IMR-90 (cell line): Measurements from ENCODE around the gene CEP85. TPM values are rescaled to one million over a fixed set of nuclear protein-coding genes. Genes with fewer than 3 reads are reported as not detected.

Source experiments
- ATAC-seq: fragments of 200-7000 bp; cut with Tn5 transposase; 2 replicates; pipeline ENCODE4 v1.9.1; 2020; ENCODE audit warnings: low read depth, mild to moderate bottlenecking, moderate library complexity
- BruUV-seq: library from RNA; stranded (reverse); fragments of 400-500 nt; replicated peaks from 2 replicates; lab custom pipeline; 2021; lab: Mats Ljungman, UMichigan
- CTCF ChIA-PET: fragments of 300-600 bp; formaldehyde crosslinking; extraction: SDS; loops from one replicate; lab custom pipeline; 2021; ENCODE audit warnings: antibody characterized with exemption; lab: Yijun Ruan, JAX
- POLR2A ChIA-PET: fragments of 300-600 bp; sonication (Branson Sonifier 250); formaldehyde crosslinking; loops from one replicate; lab custom pipeline; 2022; ENCODE audit warnings: antibody characterized with exemption; ENCODE audit not compliant: unreplicated experiment; lab: Charles Lee
- DNase-seq: peaks from one replicate; pipeline ENCODE4 v3.0.0; 2013
- H2AFZ ChIP-seq: replicated peaks from 2 replicates; pipeline ENCODE3; 2013; ENCODE audit warnings: low read length, mild to moderate bottlenecking; ENCODE audit not compliant: poor library complexity
- H2AK5ac ChIP-seq: 2 replicates; pipeline ENCODE4 v1.6.1; 2013; ENCODE audit warnings: low read depth, low read length, inconsistent platforms
- H2AK9ac ChIP-seq: replicated peaks from 2 replicates; pipeline ENCODE3; 2013; ENCODE audit warnings: mild to moderate bottlenecking, low read depth, low read length, moderate library complexity; ENCODE audit not compliant: poor library complexity
- H2BK120ac ChIP-seq: 2 replicates; pipeline ENCODE4 v1.6.1; 2013; ENCODE audit warnings: low read depth, low read length, inconsistent platforms
- H2BK15ac ChIP-seq: 3 replicates; pipeline ENCODE4 v1.6.1; 2013; ENCODE audit warnings: low read depth, low read length, inconsistent platforms
- H2BK20ac ChIP-seq: 2 replicates; pipeline ENCODE4 v1.6.1; 2013; ENCODE audit warnings: low read depth, mild to moderate bottlenecking, inconsistent platforms, low read length, moderate library complexity
- H2BK5ac ChIP-seq: 2 replicates; pipeline ENCODE4 v1.6.1; 2013; ENCODE audit warnings: mild to moderate bottlenecking, low read depth, low read length, inconsistent platforms; ENCODE audit not compliant: poor library complexity, severe bottlenecking
- H3K14ac ChIP-seq: replicated peaks from 2 replicates; pipeline ENCODE4 v1.6.1; 2013; ENCODE audit warnings: low read depth, low read length, inconsistent platforms
- H3K18ac ChIP-seq: 2 replicates; pipeline ENCODE4 v1.6.1; 2013; ENCODE audit warnings: low read depth, low read length, control low read depth
- H3K23ac ChIP-seq: 2 replicates; pipeline ENCODE4 v1.6.1; 2013; ENCODE audit warnings: low read depth, low read length, inconsistent platforms
- H3K27ac ChIP-seq: 2 replicates; pipeline ENCODE4 v1.5.1; 2013; ENCODE audit warnings: mild to moderate bottlenecking, control low read depth, low read length; ENCODE audit not compliant: insufficient read depth
- H3K27me3 ChIP-seq: 2 replicates; pipeline ENCODE4 v1.6.1; 2013; ENCODE audit warnings: low read length; ENCODE audit not compliant: control insufficient read depth, insufficient read depth
- H3K36me3 ChIP-seq: 2 replicates; pipeline ENCODE4 v1.6.1; 2013; ENCODE audit warnings: low read length, mixed read lengths; ENCODE audit not compliant: control insufficient read depth, insufficient read depth
- H3K4ac ChIP-seq: 2 replicates; pipeline ENCODE4 v1.6.1; 2013; ENCODE audit warnings: low read depth, low read length, inconsistent platforms
- H3K4me1 ChIP-seq: 2 replicates; pipeline ENCODE4 v1.6.1; 2013; ENCODE audit warnings: low read length, mixed read lengths; ENCODE audit not compliant: control insufficient read depth, insufficient read depth
- H3K4me2 ChIP-seq: 2 replicates; pipeline ENCODE4 v1.6.1; 2013; ENCODE audit warnings: low read depth, mild to moderate bottlenecking, control low read depth, low read length, moderate library complexity
- H3K4me3 ChIP-seq: 2 replicates; pipeline ENCODE4 v1.5.1; 2013; ENCODE audit warnings: low read depth, mild to moderate bottlenecking, control low read depth, low read length, moderate library complexity; ENCODE audit not compliant: insufficient read depth
- H3K56ac ChIP-seq: 2 replicates; pipeline ENCODE4 v1.6.1; 2013; ENCODE audit warnings: low read length, inconsistent platforms; ENCODE audit not compliant: insufficient read depth; ENCODE audit errors: extremely low read depth
- H3K79me1 ChIP-seq, 2 experiments: 2 replicates each; pipeline ENCODE4 v1.6.1; 2013; ENCODE audit warnings: low read length in 2 of 2, inconsistent platforms in 1 of 2, low read depth in 1 of 2
- H3K9ac ChIP-seq: 2 replicates; pipeline ENCODE4 v1.6.1; 2013; ENCODE audit warnings: low read depth, low read length, control low read depth
- H3K9me1 ChIP-seq: 2 replicates; pipeline ENCODE4 v1.6.1; 2013; ENCODE audit warnings: low read length, inconsistent platforms; ENCODE audit not compliant: insufficient read depth
- H3K9me3 ChIP-seq: 2 replicates; pipeline ENCODE4 v1.6.1; 2013; ENCODE audit warnings: low read length; ENCODE audit not compliant: control insufficient read depth, insufficient read depth
- H4K20me1 ChIP-seq: 2 replicates; pipeline ENCODE4 v1.6.1; 2013; ENCODE audit warnings: low read length, inconsistent platforms; ENCODE audit not compliant: insufficient read depth
- H4K5ac ChIP-seq: 2 replicates; pipeline ENCODE4 v1.6.1; 2013; ENCODE audit warnings: mild to moderate bottlenecking, low read depth, low read length, control low read depth
- H4K8ac ChIP-seq, 2 experiments: 2 replicates each; pipeline ENCODE4 v1.6.1; 2013; ENCODE audit warnings: low read depth in 2 of 2, low read length in 2 of 2, control low read depth in 1 of 2, inconsistent platforms in 1 of 2
- H4K91ac ChIP-seq: 2 replicates; pipeline ENCODE4 v1.6.1; 2013; ENCODE audit warnings: low read depth, low read length, inconsistent platforms; ENCODE audit not compliant: insufficient read depth
- BHLHE40 ChIP-seq: fragments of 150-350 bp; IDR thresholded peaks from 2 replicates; pipeline ENCODE4 v1.6.1; 2016; ENCODE audit warnings: mild to moderate bottlenecking, low read depth, low read length
- CEBPB ChIP-seq: IDR thresholded peaks from 2 replicates; pipeline ENCODE4 v1.6.1; 2012; ENCODE audit warnings: low read depth, low read length, improper control_type of control experiment
- CHD1 ChIP-seq: IDR thresholded peaks from 2 replicates; pipeline ENCODE4 v1.6.1; 2012; ENCODE audit warnings: low read depth, low read length, improper control_type of control experiment
- FOS ChIP-seq: fragments of 150-350 bp; IDR thresholded peaks from 2 replicates; pipeline ENCODE4 v1.6.1; 2016; ENCODE audit warnings: low read depth, low read length
- MAFK ChIP-seq: IDR thresholded peaks from 2 replicates; pipeline ENCODE4 v1.6.1; 2012; ENCODE audit warnings: low read depth, low read length, improper control_type of control experiment
- MAZ ChIP-seq: IDR thresholded peaks from 2 replicates; pipeline ENCODE4 v1.6.1; 2012; ENCODE audit warnings: low read depth, mild to moderate bottlenecking, low read length, improper control_type of control experiment, moderate library complexity, borderline replicate concordance
- MXI1 ChIP-seq: IDR thresholded peaks from 2 replicates; pipeline ENCODE4 v1.6.1; 2012; ENCODE audit warnings: low read depth, mild to moderate bottlenecking, low read length, moderate library complexity, borderline replicate concordance
- NFE2L2 ChIP-seq: fragments of 150-350 bp; IDR thresholded peaks from 2 replicates; pipeline ENCODE4 v1.6.1; 2016; ENCODE audit warnings: low read depth, mild to moderate bottlenecking, low read length
- POLR2A ChIP-seq: IDR thresholded peaks from 2 replicates; pipeline ENCODE4 v1.6.1; 2012; ENCODE audit warnings: mild to moderate bottlenecking, low read depth, low read length
- RAD21 ChIP-seq: IDR thresholded peaks from 2 replicates; pipeline ENCODE4 v1.6.1; 2012; ENCODE audit warnings: low read length, improper control_type of control experiment
- RCOR1 ChIP-seq: IDR thresholded peaks from 2 replicates; pipeline ENCODE4 v1.6.1; 2012; ENCODE audit warnings: mild to moderate bottlenecking, low read length, improper control_type of control experiment; ENCODE audit not compliant: insufficient replicate concordance
- RFX5 ChIP-seq: IDR thresholded peaks from 2 replicates; pipeline ENCODE4 v1.8.0; 2012; ENCODE audit warnings: low read depth, mild to moderate bottlenecking, low read length, moderate library complexity
- SMC3 ChIP-seq: fragments of 150-350 bp; IDR thresholded peaks from 2 replicates; pipeline ENCODE4 v1.6.1; 2016; ENCODE audit warnings: low read depth, mild to moderate bottlenecking, antibody characterized with exemption, low read length, moderate library complexity
- WGBS, 2 experiments: methylation state at CpG; one replicate each; pipeline versions ENCODE4 v1.1.5 to v1.1.7; 2013; ENCODE audit warnings: missing lambda C conversion rate in 2 of 2; ENCODE audit not compliant: insufficient read length in 1 of 2; ENCODE audit errors: extremely low coverage in 2 of 2; 5-methylcytosine and 5-hydroxymethylcytosine counted together
- dilution Hi-C: fragments of 300-500 bp; cut with HindIII; formaldehyde crosslinking; loops from one replicate; pipeline ENCODE4 v1.14.3; 2018; ENCODE audit warnings: low sequenced_read_pairs; ENCODE audit not compliant: unreplicated experiment
- in situ Hi-C: fragments of 300-500 bp; cut with MboI; formaldehyde crosslinking; loops from 3 replicates; pipeline ENCODE4 v1.14.3; 2019; ENCODE audit warnings: low sequenced_read_pairs, inconsistent platforms, mixed read lengths
- intact Hi-C: fragments of 100-400 bp; cut with micrococcal nuclease; formaldehyde crosslinking; loops from 2 replicates; pipeline ENCODE4 v1.10.0; 2022
- polyA plus RNA-seq, 3 experiments: library from polyadenylated mRNA; depleted of rRNA; stranded (reverse); fragments of >200 nt; gene quantifications; 2 replicates each; pipeline ENCODE4 v1.2.3, GENCODE V29; 2012; ENCODE audit warnings: low replicate concordance in 1 of 3
- total RNA-seq: library from RNA; depleted of rRNA; stranded (reverse); fragments of >200 nt; gene quantifications from 2 replicates; pipeline ENCODE4 v1.2.3, GENCODE V29; 2012
- TF ChIP-seq, protein P1 (sequence below): conservative IDR thresholded peaks from 2 replicates; pipeline ENCODE4 v1.5.1; 2012; ENCODE audit warnings: mild to moderate bottlenecking, low read depth, low read length, improper control_type of control experiment
- TF ChIP-seq, protein P2 (sequence below): fragments of 150-350 bp; IDR thresholded peaks from 2 replicates; pipeline ENCODE4 v1.6.1; 2017; ENCODE audit warnings: mild to moderate bottlenecking, antibody characterized with exemption, low read length, low read depth
- TF ChIP-seq, protein P3 (sequence below): fragments of 150-350 bp; IDR thresholded peaks from 2 replicates; pipeline ENCODE4 v1.6.1; 2016; ENCODE audit warnings: low read depth, mild to moderate bottlenecking, low read length, moderate library complexity, borderline replicate concordance

The CEP85 gene
- total and polyA plus RNA-seq, 2 of the 4 experiments (the other 2 are of a cell fraction): 11.5 to 11.8 TPM

DNA sequence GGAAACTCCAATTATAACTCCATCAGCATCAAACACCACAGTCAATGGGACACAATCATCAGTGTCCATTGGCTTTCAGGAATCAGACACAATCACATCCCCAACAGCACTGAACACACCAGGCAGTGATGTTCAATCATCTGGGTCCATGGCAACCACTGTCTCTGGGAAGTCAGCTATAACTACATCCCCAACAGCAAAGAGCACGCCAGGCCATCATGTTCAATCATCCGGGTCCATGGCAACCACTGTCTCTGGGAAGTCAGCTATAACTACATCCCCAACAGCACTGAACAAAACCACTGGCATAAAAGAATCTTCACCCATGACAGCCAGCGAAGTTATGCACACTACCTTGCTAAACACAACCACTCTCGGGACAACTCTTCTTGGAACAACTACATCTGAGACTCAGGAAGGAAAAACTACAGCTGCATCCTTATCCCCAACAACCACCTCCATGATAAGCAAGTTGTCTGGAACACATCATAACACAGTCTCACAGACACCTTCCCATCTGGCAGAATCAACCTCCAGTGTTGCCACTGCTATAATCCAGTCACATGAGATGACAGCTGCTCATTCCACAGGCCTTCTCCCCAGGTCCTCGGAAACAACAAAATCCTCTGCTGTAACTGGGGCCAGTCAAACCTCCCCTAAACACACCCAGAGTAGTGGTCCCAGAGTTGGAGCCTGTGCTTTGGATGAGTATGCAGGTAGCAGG, 23.7 kb upstream of the CEP85 start:
- H3K56ac ChIP-seq: no peak overlapping the region
- H2BK120ac ChIP-seq: no peak overlapping the region
- H3K23ac ChIP-seq: no peak overlapping the region
- dilution Hi-C loops: no loop called here
- no peaks in the 10 kb centered on the region for H4K20me1 ChIP-seq
- H3K4me1 ChIP-seq: no peaks in the 10 kb centered on the region
- H2BK20ac ChIP-seq: no peak overlapping the region
- H2AK5ac ChIP-seq: no peak overlapping the region
- 72% methylated on average over 2 of the region's 5 CpGs; no CpG with 5 or more reads in 1 of the 2 experiments for WGBS, 2 experiments
- ATAC-seq (no peak), DNase-seq (no peak)
- no peak overlapping the region for H2AK9ac ChIP-seq
- H4K8ac ChIP-seq: no peak overlapping the region
- H3K27me3 ChIP-seq: peaks cover 26% of the 10 kb centered on the region
- H4K91ac ChIP-seq: no peak overlapping the region
- H3K4ac ChIP-seq: no peak overlapping the region
- H3K4me3 ChIP-seq: no peak overlapping the region
- no peaks in the 10 kb centered on the region for H3K9me3 ChIP-seq
- intact Hi-C loops: no loop called here
- no peak overlapping the region for H3K18ac ChIP-seq
- BruUV-seq: no TSS peak
- no peak overlapping the region for H3K14ac ChIP-seq
- no peak overlapping the region for H3K9ac ChIP-seq
- CTCF ChIA-PET: no interaction called here
- no peak for TF ChIP-seq CHD1
- TF ChIP-seq, protein P1, sequence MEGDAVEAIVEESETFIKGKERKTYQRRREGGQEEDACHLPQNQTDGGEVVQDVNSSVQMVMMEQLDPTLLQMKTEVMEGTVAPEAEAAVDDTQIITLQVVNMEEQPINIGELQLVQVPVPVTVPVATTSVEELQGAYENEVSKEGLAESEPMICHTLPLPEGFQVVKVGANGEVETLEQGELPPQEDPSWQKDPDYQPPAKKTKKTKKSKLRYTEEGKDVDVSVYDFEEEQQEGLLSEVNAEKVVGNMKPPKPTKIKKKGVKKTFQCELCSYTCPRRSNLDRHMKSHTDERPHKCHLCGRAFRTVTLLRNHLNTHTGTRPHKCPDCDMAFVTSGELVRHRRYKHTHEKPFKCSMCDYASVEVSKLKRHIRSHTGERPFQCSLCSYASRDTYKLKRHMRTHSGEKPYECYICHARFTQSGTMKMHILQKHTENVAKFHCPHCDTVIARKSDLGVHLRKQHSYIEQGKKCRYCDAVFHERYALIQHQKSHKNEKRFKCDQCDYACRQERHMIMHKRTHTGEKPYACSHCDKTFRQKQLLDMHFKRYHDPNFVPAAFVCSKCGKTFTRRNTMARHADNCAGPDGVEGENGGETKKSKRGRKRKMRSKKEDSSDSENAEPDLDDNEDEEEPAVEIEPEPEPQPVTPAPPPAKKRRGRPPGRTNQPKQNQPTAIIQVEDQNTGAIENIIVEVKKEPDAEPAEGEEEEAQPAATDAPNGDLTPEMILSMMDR: no peak
- no peak for TF ChIP-seq RFX5
- no peak for TF ChIP-seq FOS
- TF ChIP-seq MAFK: no peak
- TF ChIP-seq RAD21: no peak
- no peak for TF ChIP-seq RCOR1
- TF ChIP-seq MXI1: no peak
- TF ChIP-seq, protein P2, sequence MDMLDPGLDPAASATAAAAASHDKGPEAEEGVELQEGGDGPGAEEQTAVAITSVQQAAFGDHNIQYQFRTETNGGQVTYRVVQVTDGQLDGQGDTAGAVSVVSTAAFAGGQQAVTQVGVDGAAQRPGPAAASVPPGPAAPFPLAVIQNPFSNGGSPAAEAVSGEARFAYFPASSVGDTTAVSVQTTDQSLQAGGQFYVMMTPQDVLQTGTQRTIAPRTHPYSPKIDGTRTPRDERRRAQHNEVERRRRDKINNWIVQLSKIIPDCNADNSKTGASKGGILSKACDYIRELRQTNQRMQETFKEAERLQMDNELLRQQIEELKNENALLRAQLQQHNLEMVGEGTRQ: no peak
- TF ChIP-seq, protein P3, sequence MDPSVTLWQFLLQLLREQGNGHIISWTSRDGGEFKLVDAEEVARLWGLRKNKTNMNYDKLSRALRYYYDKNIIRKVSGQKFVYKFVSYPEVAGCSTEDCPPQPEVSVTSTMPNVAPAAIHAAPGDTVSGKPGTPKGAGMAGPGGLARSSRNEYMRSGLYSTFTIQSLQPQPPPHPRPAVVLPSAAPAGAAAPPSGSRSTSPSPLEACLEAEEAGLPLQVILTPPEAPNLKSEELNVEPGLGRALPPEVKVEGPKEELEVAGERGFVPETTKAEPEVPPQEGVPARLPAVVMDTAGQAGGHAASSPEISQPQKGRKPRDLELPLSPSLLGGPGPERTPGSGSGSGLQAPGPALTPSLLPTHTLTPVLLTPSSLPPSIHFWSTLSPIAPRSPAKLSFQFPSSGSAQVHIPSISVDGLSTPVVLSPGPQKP: no peak
- TF ChIP-seq CEBPB: no peak
- TF ChIP-seq MAZ: no peak
- TF ChIP-seq POLR2A: no peak
- TF ChIP-seq SMC3: no peak
- TF ChIP-seq BHLHE40: no peak
- TF ChIP-seq NFE2L2: no peak
- H3K36me3 ChIP-seq: no peaks in the 10 kb centered on the region
- no peaks in the 10 kb centered on the region for H3K79me1 ChIP-seq
- H2AFZ ChIP-seq: no peak overlapping the region
- no peak overlapping the region for H2BK5ac ChIP-seq
- POLR2A ChIA-PET: no interaction called here
- no peak overlapping the region for H3K27ac ChIP-seq
- no peaks in the 10 kb centered on the region for H3K9me1 ChIP-seq
- no peak overlapping the region for H2BK15ac ChIP-seq
- H3K4me2 ChIP-seq: no peak overlapping the region
- H4K5ac ChIP-seq: no peak overlapping the region
- in situ Hi-C loops: no loop called here
